IMR-90 (cell line): Measurements from ENCODE around the gene TEAD2.

Source experiments
- BHLHE40 ChIP-seq: fragments of 150-350 bp; IDR thresholded peaks from 2 replicates; pipeline ENCODE4 v1.6.1; 2016; ENCODE audit warnings: mild to moderate bottlenecking, low read depth, low read length
- CEBPB ChIP-seq: IDR thresholded peaks from 2 replicates; pipeline ENCODE4 v1.6.1; 2012; ENCODE audit warnings: low read depth, low read length, improper control_type of control experiment
- CTCF ChIP-seq: conservative IDR thresholded peaks from 2 replicates; pipeline ENCODE4 v1.5.1; 2012; ENCODE audit warnings: mild to moderate bottlenecking, low read depth, low read length, improper control_type of control experiment
- ELK1 ChIP-seq: fragments of 150-350 bp; IDR thresholded peaks from 2 replicates; pipeline ENCODE4 v1.6.1; 2016; ENCODE audit warnings: low read depth, mild to moderate bottlenecking, low read length, moderate library complexity, borderline replicate concordance
- FOS ChIP-seq: fragments of 150-350 bp; IDR thresholded peaks from 2 replicates; pipeline ENCODE4 v1.6.1; 2016; ENCODE audit warnings: low read depth, low read length
- MXI1 ChIP-seq: IDR thresholded peaks from 2 replicates; pipeline ENCODE4 v1.6.1; 2012; ENCODE audit warnings: low read depth, mild to moderate bottlenecking, low read length, moderate library complexity, borderline replicate concordance
- POLR2A ChIP-seq: IDR thresholded peaks from 2 replicates; pipeline ENCODE4 v1.6.1; 2012; ENCODE audit warnings: mild to moderate bottlenecking, low read depth, low read length
- RAD21 ChIP-seq: IDR thresholded peaks from 2 replicates; pipeline ENCODE4 v1.6.1; 2012; ENCODE audit warnings: low read length, improper control_type of control experiment
- RFX5 ChIP-seq: IDR thresholded peaks from 2 replicates; pipeline ENCODE4 v1.8.0; 2012; ENCODE audit warnings: low read depth, mild to moderate bottlenecking, low read length, moderate library complexity
- TF ChIP-seq, protein P1 (sequence below): fragments of 150-350 bp; IDR thresholded peaks from 2 replicates; pipeline ENCODE4 v1.6.1; 2017; ENCODE audit warnings: mild to moderate bottlenecking, antibody characterized with exemption, low read length, low read depth

DNA sequence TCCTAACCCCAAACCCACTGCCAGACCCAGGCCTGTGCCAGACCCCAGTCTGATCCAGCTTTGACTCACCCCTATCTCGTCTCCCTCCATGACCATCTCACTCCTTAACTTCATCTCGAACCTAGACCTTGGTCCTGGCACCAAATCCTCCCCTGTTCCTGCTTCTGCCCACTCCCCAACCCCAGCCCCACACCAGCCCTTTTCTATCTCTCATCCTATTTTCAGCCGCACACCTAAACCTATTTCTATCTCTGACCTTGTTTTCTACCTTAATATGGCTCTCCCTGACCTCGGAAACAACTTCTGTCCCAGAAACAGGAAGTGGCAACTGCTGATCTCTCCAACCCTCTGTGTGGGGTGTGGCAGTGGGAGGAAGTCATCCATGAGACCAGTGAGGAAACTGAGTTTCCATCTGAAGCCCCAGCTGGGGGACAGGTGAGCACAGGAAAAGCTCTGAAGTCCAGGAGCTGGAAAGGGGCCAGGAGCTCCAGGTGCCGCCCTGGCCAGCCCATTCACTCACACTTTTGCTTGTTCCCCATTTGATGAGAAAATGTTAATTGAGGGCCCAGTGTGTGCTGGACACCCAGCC, 47.3 kb upstream of the TEAD2 start:
- TF ChIP-seq POLR2A (no peak), ELK1 (no peak), CTCF (no peak), CEBPB (no peak), MXI1 (no peak), RAD21 (no peak), BHLHE40 (no peak), RFX5 (no peak), FOS (no peak)
- TF ChIP-seq, protein P1, sequence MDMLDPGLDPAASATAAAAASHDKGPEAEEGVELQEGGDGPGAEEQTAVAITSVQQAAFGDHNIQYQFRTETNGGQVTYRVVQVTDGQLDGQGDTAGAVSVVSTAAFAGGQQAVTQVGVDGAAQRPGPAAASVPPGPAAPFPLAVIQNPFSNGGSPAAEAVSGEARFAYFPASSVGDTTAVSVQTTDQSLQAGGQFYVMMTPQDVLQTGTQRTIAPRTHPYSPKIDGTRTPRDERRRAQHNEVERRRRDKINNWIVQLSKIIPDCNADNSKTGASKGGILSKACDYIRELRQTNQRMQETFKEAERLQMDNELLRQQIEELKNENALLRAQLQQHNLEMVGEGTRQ: no peak
